Activated naive CD4-positive, alpha-beta T cell treated with anti-CD3 and anti-CD28 coated beads, Interleukin-2, amount 10 ng/mL, durations not matched to agents 7 days and 5 days (primary cell): ENCODE results near the gene EIF3F.

Source experiments
- CTCF ChIA-PET: fragments of 350-600 bp; sonication (Branson Sonifier 250); formaldehyde crosslinking; loops from one replicate; lab custom pipeline; 2021; ENCODE audit warnings: antibody characterized with exemption; lab: Charles Lee
- DNase-seq: peaks from one replicate; pipeline ENCODE4 v3.0.0-alpha.2; 2020
- H3K27ac Mint-ChIP-seq: one replicate; pipeline ENCODE4 v1.8.0; 2021; ENCODE audit warnings: mild to moderate bottlenecking, moderate library complexity, mixed read lengths
- H3K27me3 Mint-ChIP-seq: one replicate; pipeline ENCODE4 v1.8.0; 2021; ENCODE audit warnings: mild to moderate bottlenecking, mixed read lengths
- H3K36me3 Mint-ChIP-seq: one replicate; pipeline ENCODE4 v1.8.0; 2021; ENCODE audit warnings: mixed read lengths
- H3K4me1 Mint-ChIP-seq: one replicate; pipeline ENCODE4 v1.8.0; 2021; ENCODE audit warnings: mixed read lengths
- H3K4me3 Mint-ChIP-seq: one replicate; pipeline ENCODE4 v1.8.0; 2021; ENCODE audit warnings: mild to moderate bottlenecking, moderate library complexity, mixed read lengths
- H3K9me3 Mint-ChIP-seq: one replicate; pipeline ENCODE4 v1.8.0; 2021; ENCODE audit warnings: mixed read lengths

Gene EIF3F

GRCh38 chr11:8045839-8046238 lies 58.7 kb downstream of the EIF3F start:
- CTCF ChIA-PET, result interaction anchor here (0.6 kb wide), 1 partner anchor 45 kb away, joined by 3 read pairs; no protein-coding TSS in a partner anchor
- Mint-ChIP-seq H3K4me3 (no peak overlapping the region), H3K9me3 (no peaks in the 10 kb centered on the region), H3K36me3 (no peaks in the 10 kb centered on the region), H3K4me1 (no peaks in the 10 kb centered on the region), H3K27me3 (peaks cover 24% of the 10 kb centered on the region), H3K27ac (no peak overlapping the region)
- no peak for DNase-seq

- Mint-ChIP-seq H3K27ac (no peak overlapping the region), H3K36me3 (no peaks in the 10 kb centered on the region), H3K9me3 (no peaks in the 10 kb centered on the region), H3K4me1 (no peaks in the 10 kb centered on the region), H3K27me3 (peaks cover 25% of the 10 kb centered on the region), H3K4me3 (no peak overlapping the region)
- CTCF ChIA-PET, result interaction anchor here (1.3 kb wide), 1 partner anchor 14 kb away, joined by 5 read pairs; no protein-coding TSS in a partner anchor
- DNase-seq, result no peak
These were observed 60.2 kb downstream of the EIF3F start for GRCh38 chr11:8047382-8047781.

- Mint-ChIP-seq H3K9me3 (no peaks in the 10 kb centered on the region), H3K27ac (no peak overlapping the region), H3K4me3 (no peak overlapping the region), H3K4me1 (no peaks in the 10 kb centered on the region), H3K27me3 (peaks cover 25% of the 10 kb centered on the region), H3K36me3 (no peaks in the 10 kb centered on the region)
- no peak for DNase-seq
- CTCF ChIA-PET, result interaction anchor here (0.6 to 0.7 kb wide), 2 partner anchors 18 to 53 kb away, joined by 3 read pairs; no protein-coding TSS in a partner anchor
These were observed 61.9 kb downstream of the EIF3F start for GRCh38 chr11:8049084-8049483.
